CD4-positive, alpha-beta T cell treated with Interleukin-15 for 4 hours (primary cell): ENCODE results near the gene SUCO.

ENCODE experiments used
- DNase-seq: peaks from one replicate; pipeline ENCODE4 v3.0.0-alpha.2; 2020; ENCODE audit warnings: low spot score

The SUCO gene

GRCh38 chr1:172647110-172647564, 114.2 kb downstream of the SUCO start:
- peak; percentile 43 for DNase-seq

- DNase-seq, result no peak
Measured at GRCh38 chr1:172647987-172648386, 115.0 kb downstream of the SUCO start.

GRCh38 chr1:172650474-172651193, 117.7 kb downstream of the SUCO start:
- no peak for DNase-seq

GRCh38 chr1:172653015-172653709, 120.2 kb downstream of the SUCO start:
- DNase-seq, result no peak

- DNase-seq, result no peak
Measured at GRCh38 chr1:172654535-172654934, 121.6 kb downstream of the SUCO start.

GRCh38 chr1:172656576-172656975, 123.6 kb downstream of the SUCO start:
- DNase-seq, result no peak

- no peak for DNase-seq
Measured at GRCh38 chr1:172657586-172657985, 124.6 kb downstream of the SUCO start.

- DNase-seq, result peak; percentile 64
Measured at GRCh38 chr1:172658871-172659453, 126.0 kb downstream of the SUCO start, which contains the start of gene FASLG. Gene FASLG, plus strand, starts transcription at chr1:172659103. Its CDS starts 99 bp downstream, at chr1:172659202.

- DNase-seq, result no peak
Measured at GRCh38 chr1:172661107-172661506, 128.2 kb downstream of the SUCO start.
